Fibroblast of mammary gland (primary cell): ENCODE measurements around the gene AKAP6.

Experiments used
- DNase-seq: peaks from one replicate; pipeline ENCODE4 v3.0.0-alpha.2; 2010; ENCODE audit warnings: low read depth
- H3K4me3 ChIP-seq: 2 replicates; pipeline ENCODE4 v1.5.1; 2011; ENCODE audit warnings: low read depth, mild to moderate bottlenecking, low read length, moderate library complexity; ENCODE audit not compliant: control insufficient read depth
- CTCF ChIP-seq: conservative IDR thresholded peaks from 2 replicates; pipeline ENCODE4 v1.5.1; 2011; ENCODE audit warnings: low read depth, low read length, inconsistent platforms; ENCODE audit not compliant: control insufficient read depth, insufficient read depth

Gene AKAP6

GRCh38 chr14:32675433-32675832, 346.3 kb downstream of the AKAP6 start:
- no peak overlapping the region for H3K4me3 ChIP-seq
- no peak for TF ChIP-seq CTCF
- no peak for DNase-seq

- DNase-seq: peak; percentile 23
- no peak overlapping the region for H3K4me3 ChIP-seq
- TF ChIP-seq CTCF: no peak
Measured at GRCh38 chr14:32677129-32677780, 348.2 kb downstream of the AKAP6 start.

- DNase-seq: no peak
- TF ChIP-seq CTCF: no peak
- H3K4me3 ChIP-seq: no peak overlapping the region
Measured at GRCh38 chr14:32678088-32678487, 349.0 kb downstream of the AKAP6 start.

GRCh38 chr14:32679927-32680612, 351.0 kb downstream of the AKAP6 start:
- no peak for DNase-seq
- no peak for TF ChIP-seq CTCF
- H3K4me3 ChIP-seq: no peak overlapping the region

- no peak for TF ChIP-seq CTCF
- DNase-seq: no peak
- no peak overlapping the region for H3K4me3 ChIP-seq
Measured at GRCh38 chr14:32681598-32681997, 352.5 kb downstream of the AKAP6 start.

- DNase-seq: no peak
- H3K4me3 ChIP-seq: no peak overlapping the region
- TF ChIP-seq CTCF: no peak
Measured at GRCh38 chr14:32682214-32682613, 353.1 kb downstream of the AKAP6 start.
